Mucosa of stomach (tissue), 1 donor: ENCODE measurements around the gene DOK7.
"Not testable (repeated sequence)": the region's sequence is repeated elsewhere in the genome, so short reads cannot be mapped to it uniquely, and the experiment has no call there.

ENCODE experiments used
- H3K27me3 ChIP-seq: one replicate; pipeline ENCODE4 v1.7.0; 2013; ENCODE audit warnings: mild to moderate bottlenecking, low read length; ENCODE audit not compliant: control insufficient read depth, insufficient read depth
- H3K36me3 ChIP-seq: one replicate; pipeline ENCODE4 v1.7.0; 2013; ENCODE audit warnings: low read length; ENCODE audit not compliant: control insufficient read depth, insufficient read depth
- H3K4me1 ChIP-seq: one replicate; pipeline ENCODE4 v1.7.0; 2013; ENCODE audit warnings: mild to moderate bottlenecking, low read length; ENCODE audit not compliant: control insufficient read depth, insufficient read depth
- H3K4me3 ChIP-seq: one replicate; pipeline ENCODE4 v1.7.0; 2013; ENCODE audit warnings: low read length
- H3K9ac ChIP-seq: one replicate; pipeline ENCODE4 v1.7.0; 2013; ENCODE audit warnings: mild to moderate bottlenecking, low read length, moderate library complexity
- H3K9me3 ChIP-seq: one replicate; pipeline ENCODE4 v1.7.0; 2013; ENCODE audit warnings: mild to moderate bottlenecking, low read length, moderate library complexity; ENCODE audit not compliant: control insufficient read depth
- donor health status: Pancreatic carcinoma.

Gene DOK7

DNA sequence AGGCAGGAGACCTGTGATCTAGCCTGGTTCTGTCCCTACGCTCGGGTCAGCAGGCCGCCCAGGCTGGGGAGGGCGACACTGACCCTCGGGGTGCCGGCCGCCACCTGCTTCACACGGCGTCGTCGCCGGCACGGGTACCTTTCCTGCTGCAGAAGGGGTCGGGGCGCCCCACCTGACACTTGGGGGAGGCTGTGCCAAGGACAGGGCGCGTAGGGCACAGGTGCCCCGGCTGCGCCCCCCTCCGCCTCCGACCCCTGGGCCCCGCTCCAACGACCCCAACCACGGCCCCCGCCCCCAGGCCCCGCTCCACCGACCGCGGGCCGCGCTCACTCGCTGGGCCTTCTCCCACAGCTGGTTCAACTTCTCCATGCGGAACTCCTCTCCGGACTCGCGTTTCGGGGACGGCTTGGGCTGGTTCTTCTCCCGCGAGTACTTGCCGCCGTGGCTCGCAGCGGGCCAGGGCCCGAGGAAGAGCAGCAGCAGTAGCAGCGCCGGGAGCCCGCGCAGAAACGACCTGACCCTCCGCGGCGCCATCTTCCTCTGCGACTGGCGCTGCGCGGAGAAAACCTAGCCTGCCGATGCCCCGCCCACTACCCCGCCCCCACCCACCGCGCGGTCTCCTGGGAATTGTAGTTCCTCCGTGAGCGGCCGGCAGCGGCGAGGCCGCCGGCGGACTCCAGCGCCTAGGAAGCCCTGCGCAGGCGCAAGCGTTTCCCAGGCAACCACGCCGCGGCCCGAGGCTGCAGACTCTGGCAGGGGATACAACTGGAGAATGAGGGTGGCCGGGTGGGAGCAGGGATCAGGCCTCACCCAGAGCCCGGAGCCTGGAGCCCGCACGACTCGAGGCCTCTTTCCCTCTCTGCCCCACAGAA, 69.0 kb downstream of the DOK7 start, which contains the start of gene LRPAP1:
TSS of gene LRPAP1 (minus strand) at position 544 of the 872 bp plus-strand sequence. CDS start at position 534, 10 bp downstream.
- peaks cover 6% of the 10 kb centered on the region for H3K36me3 ChIP-seq
- H3K9ac ChIP-seq, result peak within 1 kb of the TSS; percentile 85
- H3K4me1 ChIP-seq, result peaks cover 23% of the 10 kb centered on the region
- H3K27me3 ChIP-seq, result no peaks in the 10 kb centered on the region
- H3K4me3 ChIP-seq, result peak within 1 kb of the TSS; percentile 69
- H3K9me3 ChIP-seq, result no peaks in the 10 kb centered on the region

DNA sequence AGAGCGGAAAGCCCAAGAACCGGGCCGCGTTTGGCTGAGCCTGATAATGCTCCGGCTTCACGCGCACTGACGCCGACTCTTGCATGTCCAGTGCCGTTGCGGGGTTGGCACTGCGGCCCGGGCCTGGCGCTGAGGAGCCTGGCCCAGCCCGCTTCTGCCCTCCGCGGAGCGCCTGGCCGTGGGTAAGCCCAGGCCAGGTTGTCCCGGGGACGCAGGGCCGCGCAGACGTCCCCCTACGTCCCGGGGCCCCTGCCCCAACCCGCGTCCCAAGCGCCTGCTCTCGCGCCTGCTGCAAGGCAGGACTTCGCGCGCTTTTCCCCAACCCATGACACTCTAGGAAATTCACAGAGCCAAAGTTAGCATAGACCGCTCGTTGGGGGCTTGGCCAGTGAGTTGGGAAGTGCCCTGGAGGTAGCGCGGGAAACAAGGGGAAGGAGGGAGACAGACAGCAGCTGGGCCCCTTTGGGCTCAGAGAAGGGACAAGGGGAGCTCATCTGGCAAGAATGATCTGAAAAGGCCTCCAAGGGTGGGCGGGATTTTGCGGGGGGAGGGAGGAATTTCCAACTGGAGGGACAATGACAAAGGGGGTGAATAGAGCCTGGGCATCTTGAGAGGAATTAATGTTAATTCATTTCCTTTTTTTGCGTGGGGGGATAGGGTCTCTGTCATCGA, 69.8 kb downstream of the DOK7 start:
- Histone ChIP-seq H3K9me3 (no peaks in the 10 kb centered on the region), H3K4me3 (peak overlapping the region; percentile 60), H3K9ac (no peak overlapping the region), H3K36me3 (peaks cover 6% of the 10 kb centered on the region), H3K4me1 (peaks cover 23% of the 10 kb centered on the region), H3K27me3 (no peaks in the 10 kb centered on the region)

DNA sequence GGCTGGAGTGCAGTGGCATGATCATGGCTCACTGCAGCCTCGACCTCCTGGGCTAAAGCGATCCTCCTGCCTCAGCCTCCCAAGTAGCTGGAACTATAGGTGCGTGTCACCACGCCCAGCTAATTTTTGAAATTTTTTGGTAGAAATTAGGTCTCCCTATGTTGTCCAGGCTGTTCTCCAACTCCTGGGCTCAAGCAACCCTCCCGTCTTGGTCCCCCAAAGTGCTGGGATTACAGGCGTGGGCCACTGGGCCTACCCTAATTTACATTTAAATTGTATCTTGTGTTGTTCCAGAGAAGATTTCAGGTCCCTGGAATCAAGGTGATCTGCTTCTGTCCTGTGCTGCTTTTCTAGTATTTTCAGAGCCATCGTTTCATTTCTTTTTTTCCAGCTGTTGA, 70.3 kb downstream of the DOK7 start:
- H3K9ac ChIP-seq, result no peak overlapping the region
- H3K9me3 ChIP-seq, result no peaks in the 10 kb centered on the region
- no peak overlapping the region for H3K4me3 ChIP-seq
- H3K27me3 ChIP-seq, result no peaks in the 10 kb centered on the region
- H3K4me1 ChIP-seq, result peaks cover 23% of the 10 kb centered on the region
- H3K36me3 ChIP-seq, result peaks cover 6% of the 10 kb centered on the region

DNA sequence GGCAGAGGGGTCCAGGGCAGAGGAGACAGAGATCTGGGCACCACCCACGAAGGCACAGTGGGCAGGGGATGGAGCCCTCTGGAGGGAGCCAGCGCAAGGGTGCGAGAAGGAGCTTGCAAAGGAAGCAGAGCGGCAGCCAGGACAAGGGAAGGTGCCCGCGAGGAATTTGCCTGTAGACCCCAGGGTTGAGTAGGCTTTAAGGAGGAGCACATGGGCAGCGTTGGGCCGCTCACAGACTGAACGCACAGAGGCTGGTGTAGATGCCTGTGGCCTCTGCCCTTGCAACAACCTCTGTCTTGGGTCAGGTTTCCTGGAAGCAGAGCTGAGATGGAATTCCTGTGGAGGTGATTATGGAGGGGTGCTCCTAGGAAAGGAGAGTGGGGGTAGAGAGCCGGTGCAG, 72.7 kb downstream of the DOK7 start:
- H3K27me3 ChIP-seq, H3K4me3 ChIP-seq, H3K9me3 ChIP-seq, H3K9ac ChIP-seq, H3K36me3 ChIP-seq: not testable (repeated sequence)
- peaks cover 10% of the 10 kb centered on the region for H3K4me1 ChIP-seq

DNA sequence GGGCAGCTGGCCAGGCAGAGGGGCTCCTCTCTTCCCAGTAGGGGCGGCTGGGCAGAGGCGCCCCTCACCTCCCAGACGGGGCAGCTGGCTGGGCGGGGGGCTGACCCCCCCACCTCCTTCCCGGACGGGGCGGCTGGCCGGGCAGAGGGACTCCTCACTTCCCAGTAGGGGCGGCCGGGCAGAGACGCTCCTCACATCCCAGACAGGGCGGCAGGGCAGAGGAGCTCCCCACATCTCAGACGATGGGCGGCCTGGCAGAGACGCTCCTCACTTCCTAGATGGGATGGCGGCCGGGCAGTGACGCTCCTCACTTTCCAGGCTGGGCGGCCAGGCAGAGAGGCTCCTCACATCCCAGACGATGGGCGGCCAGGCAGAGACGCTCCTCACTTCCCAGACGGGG, 75.8 kb downstream of the DOK7 start:
- H3K4me1 ChIP-seq, H3K4me3 ChIP-seq, H3K27me3 ChIP-seq, H3K9ac ChIP-seq, H3K36me3 ChIP-seq, H3K9me3 ChIP-seq: not testable (repeated sequence)

DNA sequence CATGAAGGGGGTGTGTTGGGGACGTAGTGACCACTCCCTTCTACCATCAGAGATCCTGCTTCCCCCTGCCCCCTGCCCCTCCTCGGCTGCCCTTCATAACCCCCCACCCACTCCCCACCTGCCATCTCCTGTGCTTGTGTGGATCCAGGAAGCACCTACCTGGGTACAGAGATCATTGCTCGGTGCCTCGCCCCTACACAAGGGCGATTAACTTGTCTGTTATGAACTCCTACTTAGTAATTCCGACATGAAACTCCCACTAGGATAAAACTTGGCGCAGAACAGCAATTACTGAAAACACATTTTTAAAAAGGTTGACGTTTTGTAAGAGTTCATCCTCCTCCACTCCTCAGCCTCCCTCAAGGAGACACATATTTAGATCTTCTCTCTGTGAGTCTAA, 80.3 kb downstream of the DOK7 start:
- not testable (repeated sequence) for H3K36me3 ChIP-seq, H3K4me1 ChIP-seq, H3K9ac ChIP-seq, H3K9me3 ChIP-seq, H3K27me3 ChIP-seq, H3K4me3 ChIP-seq
